HFFc6 (cell line): Measurements from ENCODE around the gene XXYLT1. TPM values are rescaled to one million over a fixed set of nuclear protein-coding genes. Genes with fewer than 3 reads are reported as not detected.

Experiments used
- DNase-seq: peaks from one replicate; pipeline ENCODE4 v3.0.0-alpha.2; 2018
- H3K27ac Mint-ChIP-seq: 2 replicates; pipeline ENCODE4 v1.8.0; 2020; ENCODE audit warnings: mild to moderate bottlenecking, mixed read lengths
- H3K27me3 Mint-ChIP-seq: 2 replicates; pipeline ENCODE4 v1.8.0; 2021; ENCODE audit warnings: mild to moderate bottlenecking, moderate library complexity, mixed read lengths; ENCODE audit not compliant: insufficient read depth
- H3K36me3 Mint-ChIP-seq: 2 replicates; pipeline ENCODE4 v1.8.0; 2021; ENCODE audit warnings: low read depth, mixed read lengths
- H3K4me1 Mint-ChIP-seq: 2 replicates; pipeline ENCODE4 v1.8.0; 2020; ENCODE audit warnings: low read depth, mixed read lengths
- H3K4me3 Mint-ChIP-seq: 2 replicates; pipeline ENCODE4 v1.8.0; 2020; ENCODE audit warnings: mild to moderate bottlenecking, moderate library complexity, mixed read lengths
- H3K9me3 Mint-ChIP-seq: 2 replicates; pipeline ENCODE4 v1.8.0; 2020; ENCODE audit warnings: mild to moderate bottlenecking, mixed read lengths
- CTCF ChIP-seq: fragments of 200-600 bp; sonication (generic); IDR thresholded peaks from 2 replicates; pipeline ENCODE4 v1.5.0; 2021; ENCODE audit warnings: antibody characterized with exemption, mild to moderate bottlenecking
- total RNA-seq, 6 experiments: library from RNA; stranded (reverse); fragmentation: NEBNext Ultra II Directional; extraction: Animal tissue kit (Norgen Biotek cat#: 25700); gene quantifications; 2 replicates in 1 of 6; 3 replicates in 5 of 6; pipeline ENCODE4 v1.2.3, GENCODE V29; 2021

Gene XXYLT1
- total RNA-seq, 6 experiments from 2014 or later = 16.9 to 24.2 (median 18.3) TPM

GRCh38 chr3:195068084-195069080 lies 202.6 kb downstream of the XXYLT1 start:
- Mint-ChIP-seq H3K36me3 (peaks cover 16% of the 10 kb centered on the region; the same call in 1 of the 2 replicates), H3K27ac (no peak overlapping the region), H3K4me3 (no peak overlapping the region), H3K27me3 (no peaks in the 10 kb centered on the region; the same call in 1 of the 2 replicates), H3K4me1 (no peaks in the 10 kb centered on the region), H3K9me3 (no peaks in the 10 kb centered on the region)
- TF ChIP-seq CTCF = no peak
- no peak for DNase-seq

- DNase-seq = no peak
- Mint-ChIP-seq H3K4me3 (no peak overlapping the region), H3K4me1 (no peaks in the 10 kb centered on the region), H3K9me3 (no peaks in the 10 kb centered on the region), H3K27me3 (peaks cover 12% of the 10 kb centered on the region), H3K27ac (no peak overlapping the region), H3K36me3 (peaks cover 16% of the 10 kb centered on the region; the same call in 1 of the 2 replicates)
- TF ChIP-seq CTCF = no peak
Observed at GRCh38 chr3:195066441-195066841, 204.5 kb downstream of the XXYLT1 start.

DNA sequence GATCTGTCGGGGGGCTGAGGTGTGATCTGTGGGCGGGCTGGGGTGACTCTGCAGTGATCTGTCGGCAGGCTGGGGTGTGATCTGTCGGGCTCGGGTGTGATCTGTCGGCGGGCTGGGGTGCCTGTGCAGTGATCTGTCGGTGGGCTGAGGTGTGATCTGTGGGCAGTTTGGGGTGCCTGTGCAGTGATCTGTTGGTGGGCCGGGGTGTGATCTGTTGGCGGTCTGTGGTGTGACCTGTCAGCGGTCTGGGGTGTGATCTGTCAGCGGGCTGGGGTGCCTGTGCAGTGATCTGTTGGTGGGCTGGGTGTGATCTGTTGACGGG lies 205.1 kb downstream of the XXYLT1 start:
- Mint-ChIP-seq H3K4me1 (no peaks in the 10 kb centered on the region), H3K36me3 (peaks cover 16% of the 10 kb centered on the region; the same call in 1 of the 2 replicates), H3K27me3 (peaks cover 15% of the 10 kb centered on the region), H3K27ac (no peak overlapping the region), H3K9me3 (no peaks in the 10 kb centered on the region), H3K4me3 (no peak overlapping the region)
- DNase-seq = no peak
- TF ChIP-seq CTCF = no peak

DNA sequence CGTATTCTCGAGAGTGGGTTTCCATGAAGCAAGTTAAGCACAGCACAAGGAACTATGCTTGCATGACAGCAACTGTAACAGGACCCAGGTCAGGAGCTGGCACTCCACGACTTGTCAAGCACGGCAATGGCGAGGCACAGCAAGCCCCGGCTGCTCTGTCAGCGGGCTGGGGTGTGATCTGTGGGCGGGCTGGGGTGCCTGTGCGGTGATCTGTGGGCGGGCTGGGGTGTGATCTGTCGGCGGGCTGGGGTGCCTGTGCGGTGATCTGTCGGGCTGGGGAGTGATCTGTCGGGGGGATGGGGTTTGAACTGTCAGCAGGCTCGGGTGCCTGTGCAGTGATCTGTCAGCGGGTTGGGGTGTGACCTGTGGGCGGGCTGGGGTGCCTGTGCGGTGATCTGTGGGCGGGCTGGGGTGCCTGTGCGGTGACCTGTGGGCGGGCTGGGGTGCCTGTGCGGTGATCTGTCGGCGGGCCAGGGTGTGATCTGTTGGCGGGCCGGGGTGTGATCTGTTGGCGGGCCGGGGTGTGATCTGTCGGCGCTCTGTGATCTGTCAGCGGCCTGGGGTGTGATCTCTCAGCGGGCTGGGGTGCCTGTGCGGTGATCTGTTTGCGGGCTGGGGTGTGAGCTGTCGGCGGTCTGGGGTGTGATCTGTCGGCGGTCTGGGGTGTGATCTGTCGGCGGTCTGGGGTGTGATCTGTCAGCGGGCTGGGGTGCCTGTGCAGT lies 205.7 kb downstream of the XXYLT1 start:
- Mint-ChIP-seq H3K27ac (no peak overlapping the region), H3K9me3 (no peaks in the 10 kb centered on the region), H3K27me3 (peaks cover 15% of the 10 kb centered on the region), H3K4me1 (no peaks in the 10 kb centered on the region), H3K4me3 (no peak overlapping the region), H3K36me3 (peaks cover 16% of the 10 kb centered on the region; the same call in 1 of the 2 replicates)
- no peak for DNase-seq
- TF ChIP-seq CTCF = no peak

GRCh38 chr3:195064300-195064931 lies 206.5 kb downstream of the XXYLT1 start:
- TF ChIP-seq CTCF = no peak

More at GRCh38 chr3:195064300-195064931, 206.5 kb downstream of the XXYLT1 start:
- H3K4me1 Mint-ChIP-seq = no peaks in the 10 kb centered on the region
- DNase-seq = no peak
- no peak overlapping the region for H3K4me3 Mint-ChIP-seq
- peaks cover 15% of the 10 kb centered on the region for H3K27me3 Mint-ChIP-seq
- no peak overlapping the region for H3K27ac Mint-ChIP-seq
- no peaks in the 10 kb centered on the region for H3K9me3 Mint-ChIP-seq
- H3K36me3 Mint-ChIP-seq = peaks cover 14% of the 10 kb centered on the region; the same call in 1 of the 2 replicates
